GM19468 (cell line): ENCODE results near the gene PTPRT.

Experiments
- ATAC-seq: cut with Tn5 transposase; IDR thresholded peaks from one replicate; pipeline ENCODE4 v1.9.1; 2021; ENCODE audit warnings: mild to moderate bottlenecking, moderate library complexity, moderate number of reproducible peaks; ENCODE audit not compliant: unreplicated experiment; ENCODE audit errors: extremely low read depth

The PTPRT gene

GRCh38 chr20:43137160-43137559 lies 52.5 kb downstream of the PTPRT start:
- ATAC-seq, result no peak

- ATAC-seq, result no peak
These were observed 65.5 kb downstream of the PTPRT start for GRCh38 chr20:43124241-43124640.

GRCh38 chr20:43123180-43123579 lies 66.5 kb downstream of the PTPRT start:
- ATAC-seq, result no peak

- no peak for ATAC-seq
These were observed 70.0 kb downstream of the PTPRT start for GRCh38 chr20:43119720-43120119.

- ATAC-seq, result no peak
These were observed 87.3 kb downstream of the PTPRT start for GRCh38 chr20:43102394-43102793.

- ATAC-seq, result no peak
These were observed 92.8 kb downstream of the PTPRT start for GRCh38 chr20:43096931-43097260.

GRCh38 chr20:43096126-43096930 lies 93.4 kb downstream of the PTPRT start:
- ATAC-seq, result no peak

- ATAC-seq, result no peak
These were observed 94.7 kb downstream of the PTPRT start for GRCh38 chr20:43095034-43095433.

GRCh38 chr20:43092386-43093088 lies 97.2 kb downstream of the PTPRT start:
- no peak for ATAC-seq

GRCh38 chr20:43068482-43068881 lies 121.2 kb downstream of the PTPRT start:
- no peak for ATAC-seq

- no peak for ATAC-seq
These were observed 123.6 kb downstream of the PTPRT start for GRCh38 chr20:43066125-43066524.

GRCh38 chr20:43065299-43065698 lies 124.4 kb downstream of the PTPRT start:
- no peak for ATAC-seq

- ATAC-seq, result no peak
These were observed 131.6 kb downstream of the PTPRT start for GRCh38 chr20:43058077-43058476.

- no peak for ATAC-seq
These were observed 132.4 kb downstream of the PTPRT start for GRCh38 chr20:43057317-43057716.

GRCh38 chr20:43055181-43055884 lies 134.4 kb downstream of the PTPRT start:
- no peak for ATAC-seq

- ATAC-seq, result no peak
These were observed 137.2 kb downstream of the PTPRT start for GRCh38 chr20:43052532-43052931.

- no peak for ATAC-seq
These were observed 142.7 kb downstream of the PTPRT start for GRCh38 chr20:43046966-43047365.

- no peak for ATAC-seq
These were observed 145.8 kb downstream of the PTPRT start for GRCh38 chr20:43043887-43044286.

GRCh38 chr20:43040427-43040826 lies 149.3 kb downstream of the PTPRT start:
- no peak for ATAC-seq

GRCh38 chr20:43037605-43038309 lies 151.9 kb downstream of the PTPRT start:
- ATAC-seq, result no peak
